HG03159 (cell line): ENCODE measurements around the gene ARL6IP4.

Experiments used
- ATAC-seq: cut with Tn5 transposase; IDR thresholded peaks from one replicate; pipeline ENCODE4 v1.9.1; 2021; ENCODE audit warnings: mild to moderate bottlenecking, moderate library complexity; ENCODE audit not compliant: unreplicated experiment

ARL6IP4 gene

GRCh38 chr12:122958198-122958888 is 22.1 kb upstream of the ARL6IP4 start:
- ATAC-seq = no peak

GRCh38 chr12:122959566-122960192 is 20.8 kb upstream of the ARL6IP4 start:
- ATAC-seq = no peak

- no peak for ATAC-seq
Observed at GRCh38 chr12:122960193-122960569, 20.3 kb upstream of the ARL6IP4 start.

GRCh38 chr12:122961531-122962329 is 18.8 kb upstream of the ARL6IP4 start:
- no peak for ATAC-seq

GRCh38 chr12:122963941-122964265 is 16.6 kb upstream of the ARL6IP4 start:
- no peak for ATAC-seq

GRCh38 chr12:122964439-122965257 is 15.8 kb upstream of the ARL6IP4 start:
- no peak for ATAC-seq

- ATAC-seq = no peak
Observed at GRCh38 chr12:122965321-122965751, 15.1 kb upstream of the ARL6IP4 start.

- peak; percentile 73 for ATAC-seq
Observed at GRCh38 chr12:122965851-122966742, 14.4 kb upstream of the ARL6IP4 start, which contains the start of gene ABCB9. TSS of gene ABCB9 (minus strand) at chr12:122966463. CDS start at chr12:122960235, 6,228 bp downstream.

GRCh38 chr12:122966743-122967550 is 13.5 kb upstream of the ARL6IP4 start:
- ATAC-seq = no peak

GRCh38 chr12:122968104-122968503 is 12.4 kb upstream of the ARL6IP4 start:
- ATAC-seq = no peak

GRCh38 chr12:122969676-122970075 is 10.8 kb upstream of the ARL6IP4 start:
- ATAC-seq = no peak

- ATAC-seq = peak; percentile 80
Observed at GRCh38 chr12:122974274-122974891, 6.1 kb upstream of the ARL6IP4 start.

GRCh38 chr12:122974892-122975789 is 5.3 kb upstream of the ARL6IP4 start, which contains the start of gene OGFOD2:
TSS of gene OGFOD2 (plus strand) at chr12:122975244. CDS start at chr12:122975252, 8 bp downstream.
- peak; percentile 77 for ATAC-seq

- ATAC-seq = no peak
Observed at GRCh38 chr12:122975790-122976647, 4.5 kb upstream of the ARL6IP4 start.

- no peak for ATAC-seq
Observed at GRCh38 chr12:122976648-122976975, 3.9 kb upstream of the ARL6IP4 start.

GRCh38 chr12:122977153-122977552 is 3.3 kb upstream of the ARL6IP4 start:
- no peak for ATAC-seq
